HG03432 (cell line): ENCODE results near the gene SERBP1.
"Not testable (repeated sequence)": the region's sequence is repeated elsewhere in the genome, so short reads cannot be mapped to it uniquely, and the experiment has no call there.

ENCODE experiments used
- ATAC-seq: cut with Tn5 transposase; IDR thresholded peaks from one replicate; pipeline ENCODE4 v1.9.1; 2021; ENCODE audit warnings: mild to moderate bottlenecking, moderate library complexity; ENCODE audit not compliant: unreplicated experiment

SERBP1 gene

DNA sequence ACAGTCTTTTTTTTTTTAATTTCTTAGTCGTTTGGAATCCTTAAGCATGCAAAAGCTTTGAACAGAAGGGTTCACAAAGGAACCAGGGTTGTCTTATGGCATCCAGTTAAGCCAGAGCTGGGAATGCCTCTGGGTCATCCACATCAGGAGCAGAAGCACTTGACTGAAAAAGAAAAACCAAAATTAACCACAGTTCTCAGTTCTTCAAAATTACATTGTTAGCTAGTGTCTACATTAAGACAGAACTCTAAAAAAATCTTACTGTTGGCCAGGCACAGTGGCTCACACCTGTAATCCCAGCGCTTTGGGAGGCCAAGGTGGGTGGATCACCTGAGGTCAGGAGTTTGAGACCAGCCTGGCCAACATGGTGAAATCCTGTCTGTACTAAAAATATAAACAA lies 17.1 kb downstream of the SERBP1 start:
- ATAC-seq: not testable (repeated sequence)

- no peak for ATAC-seq
Observed at GRCh38 chr1:67408148-67408547, 22.1 kb downstream of the SERBP1 start.

GRCh38 chr1:67407498-67407897 lies 22.7 kb downstream of the SERBP1 start:
- no peak for ATAC-seq

- no peak for ATAC-seq
Observed at GRCh38 chr1:67405473-67406245, 24.5 kb downstream of the SERBP1 start.

DNA sequence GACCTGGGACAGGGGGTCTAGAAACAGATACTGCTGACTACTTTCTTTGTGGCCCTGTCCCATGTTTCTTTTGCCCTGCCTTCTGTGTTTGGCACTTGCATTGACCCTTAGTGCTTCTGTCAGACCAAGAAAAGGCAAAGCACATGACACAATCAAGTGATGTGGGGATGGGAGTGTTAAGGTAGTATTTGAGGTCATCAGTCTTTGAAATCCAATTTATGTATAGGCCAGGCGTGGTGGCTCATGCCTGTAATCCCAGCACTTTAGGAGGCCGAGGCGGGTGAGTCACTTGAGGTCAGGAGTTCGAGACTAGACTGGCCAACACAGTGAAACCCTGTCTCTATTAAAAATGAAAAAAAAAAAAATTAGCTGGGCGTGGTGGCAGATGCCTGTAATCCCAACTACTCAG lies 26.0 kb downstream of the SERBP1 start:
- ATAC-seq: no peak

GRCh38 chr1:67401443-67401842 lies 28.8 kb downstream of the SERBP1 start:
- no peak for ATAC-seq

DNA sequence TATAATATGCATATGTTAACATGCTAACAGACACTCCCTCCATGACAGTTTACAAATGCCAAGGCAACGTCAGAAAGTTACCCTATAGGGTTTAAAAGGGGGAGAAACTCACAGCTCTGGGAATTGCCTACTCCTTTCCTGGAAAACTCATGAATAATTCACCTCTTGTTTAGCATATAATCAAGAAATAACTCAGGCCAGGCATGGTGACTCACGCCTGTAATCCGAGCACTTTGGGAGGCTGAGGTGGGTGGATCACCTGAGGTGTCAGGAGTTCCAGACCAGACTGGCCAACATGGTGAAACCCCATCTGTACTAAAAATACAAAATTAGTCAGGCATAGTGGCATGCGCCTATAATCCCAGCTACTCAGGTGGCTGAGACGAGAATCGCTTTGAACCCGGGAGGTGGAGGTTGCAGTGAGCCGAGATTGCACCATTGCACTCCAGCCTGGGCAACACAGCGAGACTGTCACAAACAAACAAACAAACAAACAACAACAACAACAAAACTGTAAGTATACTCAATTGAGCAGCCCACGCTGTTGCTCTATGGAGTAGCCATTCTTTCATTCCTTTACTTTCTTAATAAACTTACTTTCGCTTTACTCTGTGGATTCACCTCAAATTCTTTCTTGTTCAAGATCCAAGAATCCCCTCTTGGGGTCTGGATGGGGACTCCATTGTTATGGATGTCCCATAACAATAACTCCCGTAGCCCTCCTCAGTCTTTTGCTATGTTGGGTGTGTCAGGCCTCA lies 30.0 kb downstream of the SERBP1 start:
- ATAC-seq: not testable (repeated sequence)

GRCh38 chr1:67399199-67399993 lies 30.8 kb downstream of the SERBP1 start:
- no peak for ATAC-seq

- ATAC-seq: no peak
Observed at GRCh38 chr1:67394548-67394947, 35.7 kb downstream of the SERBP1 start.

GRCh38 chr1:67393737-67394136 lies 36.5 kb downstream of the SERBP1 start:
- no peak for ATAC-seq

DNA sequence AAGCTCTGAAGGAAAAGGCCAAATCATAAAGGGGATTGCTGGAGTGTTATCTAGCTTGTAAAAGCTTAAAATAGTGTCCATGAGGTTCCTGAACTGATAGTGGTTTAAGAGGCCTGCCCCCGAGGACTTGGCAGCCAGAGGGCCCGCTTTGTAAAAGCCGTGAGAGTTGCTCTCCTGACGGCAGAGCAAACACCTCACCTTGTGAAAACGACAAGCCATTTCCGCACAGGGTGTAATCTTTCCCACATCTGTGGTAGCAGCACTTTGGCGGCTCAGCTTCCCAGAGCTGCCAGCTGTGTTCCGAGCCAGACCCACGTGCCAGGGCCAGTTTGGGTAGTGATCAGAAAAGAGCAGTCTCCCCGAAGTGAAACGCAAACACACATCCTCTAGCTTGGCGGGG lies 37.0 kb downstream of the SERBP1 start:
- ATAC-seq: no peak

DNA sequence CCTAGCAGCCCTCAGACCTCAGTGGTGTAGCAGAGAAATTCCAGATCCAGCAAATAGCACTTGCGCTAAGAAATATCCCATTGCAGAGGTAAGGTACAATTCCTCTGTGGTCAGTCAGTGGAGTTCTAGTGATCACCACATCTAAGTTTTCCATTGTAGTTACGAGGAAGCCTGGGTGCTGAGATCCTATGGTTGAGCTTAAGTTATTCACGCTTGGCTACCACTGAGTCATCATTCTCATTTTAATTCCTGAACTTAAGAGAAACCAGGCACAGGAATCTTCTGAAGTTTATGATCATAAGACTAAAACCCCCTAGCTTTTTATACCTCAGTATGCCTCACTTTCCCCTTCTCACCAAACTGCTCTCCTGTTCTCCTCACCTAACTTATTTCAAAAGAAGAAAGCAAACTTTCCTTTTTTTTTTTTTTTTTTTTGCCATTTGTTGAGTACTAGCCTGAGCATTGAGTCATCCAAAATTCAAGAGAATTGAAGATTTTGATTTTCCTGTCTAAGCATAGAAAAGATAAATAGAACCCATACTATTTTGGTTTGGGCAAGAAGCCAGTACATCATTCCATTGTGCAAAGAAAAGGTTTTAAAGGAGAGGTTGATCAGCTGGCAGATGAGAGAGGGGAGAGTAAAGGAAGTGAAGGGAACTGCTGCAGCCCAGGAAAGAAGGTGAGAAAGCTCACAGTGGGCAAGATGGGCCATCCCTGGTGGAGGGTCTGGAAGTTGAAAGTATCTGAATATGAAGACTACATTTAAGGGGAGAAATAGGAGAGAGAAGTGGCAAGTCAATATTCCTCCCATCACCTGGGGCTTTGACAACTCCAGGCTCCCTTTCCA lies 39.9 kb downstream of the SERBP1 start:
- ATAC-seq: no peak

- no peak for ATAC-seq
Observed at GRCh38 chr1:67383999-67384638, 46.1 kb downstream of the SERBP1 start.

DNA sequence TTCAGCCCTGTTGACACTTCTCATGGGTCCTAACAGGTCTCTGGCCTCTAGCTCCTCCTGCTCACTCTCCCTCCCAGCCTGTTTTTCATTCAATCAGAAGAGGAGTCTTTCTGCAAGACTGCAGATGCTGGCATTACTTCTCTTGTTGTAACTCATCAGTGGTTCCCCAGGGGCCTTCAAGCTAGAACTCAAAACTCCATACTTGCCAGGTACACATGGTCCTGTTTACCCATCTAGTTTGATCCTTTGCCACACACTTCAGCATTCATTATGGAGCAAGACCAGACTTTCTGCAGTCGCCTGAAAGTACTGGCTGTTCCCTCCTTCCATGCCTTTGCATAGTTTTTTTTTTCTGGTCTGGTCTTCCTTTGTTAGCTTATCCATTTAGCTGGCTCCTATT lies 47.9 kb downstream of the SERBP1 start:
- ATAC-seq: no peak

GRCh38 chr1:67381154-67381553 lies 49.0 kb downstream of the SERBP1 start:
- no peak for ATAC-seq

DNA sequence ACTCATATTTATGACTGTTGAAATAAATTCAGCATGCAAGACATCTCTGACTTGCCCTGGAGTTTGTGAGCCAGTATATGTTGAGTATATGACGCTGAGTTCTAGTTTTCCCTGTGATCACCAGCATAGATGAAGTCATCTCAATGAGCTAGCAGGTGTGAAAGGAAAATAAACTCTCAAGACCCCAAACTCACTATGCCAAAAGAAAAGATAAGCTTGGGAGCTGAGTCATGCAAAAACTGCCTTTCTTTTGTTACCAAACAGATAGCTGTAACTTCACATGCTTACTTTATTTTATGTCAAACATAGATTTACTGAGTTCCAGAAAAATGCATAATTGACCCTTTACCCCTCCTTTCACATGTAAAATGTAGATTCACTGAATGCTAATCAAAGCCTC lies 52.9 kb downstream of the SERBP1 start:
- ATAC-seq: no peak

DNA sequence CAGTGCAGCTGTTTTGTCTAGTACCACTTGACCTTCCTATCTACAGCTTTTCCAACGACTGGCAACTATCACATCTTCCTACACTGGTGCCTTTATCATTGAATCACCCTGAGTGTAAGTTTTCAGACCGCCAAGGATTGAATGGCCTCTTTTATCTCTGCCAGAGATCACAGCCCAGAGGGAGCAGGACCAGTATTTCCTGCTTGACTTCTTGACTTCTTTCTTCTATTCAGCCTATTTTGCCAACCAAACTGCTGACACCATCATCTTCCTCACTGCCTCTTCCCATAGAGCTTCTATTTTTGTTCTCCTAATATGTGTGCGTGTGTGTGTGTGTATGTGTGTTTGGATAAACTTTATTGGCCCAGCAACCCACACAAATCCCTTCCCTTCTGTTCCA lies 53.8 kb downstream of the SERBP1 start:
- ATAC-seq: no peak

- ATAC-seq: no peak
Observed at GRCh38 chr1:67372898-67373297, 57.3 kb downstream of the SERBP1 start.

DNA sequence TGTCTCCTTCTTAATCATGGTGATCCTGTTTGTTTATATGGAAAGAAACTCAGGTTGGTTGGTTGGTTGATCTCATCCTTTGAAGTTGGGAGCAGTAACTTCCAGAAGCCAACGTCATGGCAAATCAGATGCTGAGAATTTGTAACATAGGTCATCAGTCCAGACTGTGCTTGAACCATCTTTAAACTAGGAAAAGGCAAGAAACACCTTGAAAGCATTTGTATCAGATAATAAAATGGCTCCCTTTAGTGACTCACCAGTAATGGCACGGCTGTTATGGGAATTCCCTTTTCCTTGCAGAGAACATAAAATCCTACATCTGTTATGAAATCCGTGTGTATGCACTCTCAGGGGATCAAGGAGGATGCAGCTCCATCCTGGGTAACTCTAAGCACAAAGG lies 58.1 kb downstream of the SERBP1 start:
- ATAC-seq: no peak

GRCh38 chr1:67371681-67372080 lies 58.5 kb downstream of the SERBP1 start:
- no peak for ATAC-seq
